HG03025 (cell line): Measurements from ENCODE around the gene RDH12.
"Not testable (repeated sequence)": the region's sequence is repeated elsewhere in the genome, so short reads cannot be mapped to it uniquely, and the experiment has no call there.

Source experiments
- ATAC-seq: cut with Tn5 transposase; IDR thresholded peaks from one replicate; pipeline ENCODE4 v1.9.1; 2021; ENCODE audit warnings: mild to moderate bottlenecking, moderate library complexity; ENCODE audit not compliant: unreplicated experiment, low FRiP score

RDH12 gene

DNA sequence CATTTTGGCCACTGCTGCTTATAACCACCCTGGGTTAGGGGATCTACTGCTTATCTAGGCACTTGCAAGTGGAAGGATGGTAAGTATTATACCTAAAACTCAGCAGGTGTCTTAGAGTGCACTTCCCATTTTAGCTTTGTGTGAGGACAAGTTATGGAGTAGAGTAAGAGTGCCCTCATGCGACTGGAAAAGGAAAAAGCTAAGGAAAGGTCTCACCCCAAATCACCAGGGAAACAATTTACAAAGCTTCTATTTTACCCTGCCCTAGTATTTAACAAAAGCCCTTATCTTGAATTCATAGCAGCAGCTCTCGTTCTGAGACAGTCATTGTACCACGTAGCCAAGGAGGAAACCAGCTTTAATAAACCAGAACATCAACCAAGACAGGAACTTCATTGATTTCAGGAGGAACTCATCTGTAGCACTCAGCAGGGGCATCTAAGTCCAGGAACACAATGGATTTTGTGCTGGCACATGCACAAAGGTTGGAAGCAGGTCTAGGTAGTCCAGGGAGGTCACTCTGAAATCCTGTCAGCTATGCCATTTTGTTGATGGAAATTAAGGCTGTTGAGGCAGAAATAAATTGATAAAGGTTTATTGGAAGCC, 2.9 kb downstream of the RDH12 start:
- ATAC-seq = no peak

DNA sequence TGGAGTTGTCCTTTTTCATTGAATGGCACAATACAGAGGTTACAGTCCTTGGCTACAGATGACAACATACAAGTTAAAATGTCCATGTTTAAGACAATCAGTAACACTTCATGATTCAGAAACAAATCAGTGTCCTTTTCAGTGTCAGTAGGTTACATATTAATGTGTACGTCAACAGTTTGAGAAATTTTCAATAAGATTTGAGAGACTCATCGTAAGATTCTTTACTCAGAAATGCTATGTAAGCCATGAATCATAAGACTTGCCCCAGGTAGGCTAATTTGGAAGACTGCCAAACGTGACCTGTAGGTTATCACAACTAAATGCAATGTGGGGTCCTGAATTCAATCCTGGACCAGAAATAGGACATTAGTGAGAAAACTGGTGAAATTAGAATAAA, 3.5 kb downstream of the RDH12 start:
- ATAC-seq = no peak

- ATAC-seq = not testable (repeated sequence)
Observed at GRCh38 chr14:67709346-67709745, 7.7 kb downstream of the RDH12 start.

GRCh38 chr14:67709796-67710195, 8.1 kb downstream of the RDH12 start:
- not testable (repeated sequence) for ATAC-seq

DNA sequence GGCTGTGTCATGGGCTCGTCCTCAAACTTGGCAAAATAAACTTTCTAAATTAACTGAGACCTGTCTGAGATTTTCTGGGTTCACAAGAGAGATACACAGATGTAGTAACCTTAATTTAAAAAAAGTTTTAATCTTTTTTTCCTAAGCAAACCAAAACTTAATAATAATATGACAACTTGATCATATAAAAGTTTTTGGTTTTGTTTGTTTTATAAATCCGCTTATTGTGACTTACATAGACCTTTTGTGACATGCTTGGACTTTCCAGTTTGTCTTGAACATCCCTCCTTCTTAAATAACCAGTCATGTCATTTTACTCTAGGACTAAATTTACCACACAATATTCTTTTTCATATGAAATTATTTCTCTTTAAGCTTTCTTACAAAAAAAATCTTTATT, 8.5 kb downstream of the RDH12 start:
- no peak for ATAC-seq

DNA sequence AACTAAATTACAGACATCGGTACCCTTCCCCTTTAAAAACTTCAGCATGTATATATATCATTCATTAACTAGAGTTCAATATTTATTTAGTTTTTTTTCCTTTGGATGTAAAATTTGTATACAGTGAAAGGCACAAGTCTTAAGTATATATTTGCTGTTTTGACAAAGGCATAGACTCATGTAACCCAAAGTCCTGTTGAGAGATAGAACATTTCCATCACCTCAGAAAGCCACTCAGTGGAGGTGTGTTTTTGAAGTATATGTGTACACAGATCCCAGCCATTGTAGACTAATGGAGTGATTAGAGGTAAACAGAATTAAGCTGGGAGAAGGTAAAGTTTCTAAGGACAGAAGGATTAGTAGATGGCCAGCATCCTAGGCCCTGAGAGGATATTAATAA, 15.4 kb downstream of the RDH12 start:
- no peak for ATAC-seq

DNA sequence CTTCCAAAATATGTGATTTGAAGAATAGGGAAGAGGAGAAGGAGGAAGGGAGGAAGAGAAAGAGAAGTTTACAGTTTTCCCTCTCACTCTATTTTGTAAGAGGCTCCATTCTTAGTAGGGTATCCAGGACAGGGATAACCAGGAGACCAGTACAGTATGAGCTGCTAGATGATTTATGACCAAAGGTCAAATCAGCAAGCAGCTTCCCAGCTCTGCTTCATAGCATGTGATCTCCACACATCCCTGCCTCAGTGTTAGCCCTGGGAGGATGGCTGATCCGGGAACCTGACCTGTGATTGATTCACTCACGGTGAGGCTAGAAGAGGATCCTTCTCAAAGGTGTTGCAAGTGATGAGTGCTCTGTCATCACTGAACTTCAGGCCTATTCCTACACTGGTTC, 16.6 kb downstream of the RDH12 start:
- no peak for ATAC-seq

GRCh38 chr14:67719385-67719784, 17.7 kb downstream of the RDH12 start:
- not testable (repeated sequence) for ATAC-seq

- no peak for ATAC-seq
Observed at GRCh38 chr14:67719866-67720265, 18.2 kb downstream of the RDH12 start.

- no peak for ATAC-seq
Observed at GRCh38 chr14:67721875-67722274, 20.2 kb downstream of the RDH12 start.

DNA sequence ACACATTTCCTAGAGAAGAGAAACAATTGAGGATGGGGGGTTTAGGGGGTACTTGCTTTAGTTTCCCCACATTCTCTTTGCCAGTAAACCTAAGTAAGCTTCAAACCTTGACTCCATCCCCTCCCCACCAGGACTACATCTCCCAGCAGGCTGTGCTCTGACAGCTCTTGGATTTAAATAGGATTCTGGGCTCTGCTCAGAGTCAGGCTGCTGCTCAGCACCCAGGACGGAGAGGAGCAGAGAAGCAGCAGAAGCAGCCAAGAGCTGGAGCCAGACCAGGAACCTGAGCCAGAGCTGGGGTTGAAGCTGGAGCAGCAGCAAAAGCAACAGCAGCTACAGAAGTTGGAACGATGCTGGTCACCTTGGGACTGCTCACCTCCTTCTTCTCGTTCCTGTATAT, 20.6 kb downstream of the RDH12 start:
- ATAC-seq = no peak

DNA sequence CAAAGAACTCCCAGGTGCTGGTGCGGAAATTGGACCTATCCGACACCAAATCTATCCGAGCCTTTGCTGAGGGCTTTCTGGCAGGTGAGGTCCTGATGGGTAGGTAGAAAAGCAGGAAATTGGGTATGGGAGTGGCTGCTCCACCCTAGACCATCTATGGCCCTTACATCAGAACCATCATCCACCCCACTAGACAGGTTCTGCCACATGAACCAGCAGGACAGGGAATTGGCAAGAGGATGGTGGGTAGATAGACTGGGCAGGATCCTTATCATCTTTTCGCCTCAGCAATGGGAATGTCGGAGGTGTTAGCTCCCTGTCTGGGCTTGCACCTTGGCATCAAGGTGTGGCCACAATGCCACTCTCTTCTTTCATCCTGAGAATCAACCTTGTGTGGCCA, 23.5 kb downstream of the RDH12 start:
- no peak for ATAC-seq

- no peak for ATAC-seq
Observed at GRCh38 chr14:67727361-67727760, 25.7 kb downstream of the RDH12 start.

GRCh38 chr14:67728258-67728657, 26.6 kb downstream of the RDH12 start:
- ATAC-seq = no peak

DNA sequence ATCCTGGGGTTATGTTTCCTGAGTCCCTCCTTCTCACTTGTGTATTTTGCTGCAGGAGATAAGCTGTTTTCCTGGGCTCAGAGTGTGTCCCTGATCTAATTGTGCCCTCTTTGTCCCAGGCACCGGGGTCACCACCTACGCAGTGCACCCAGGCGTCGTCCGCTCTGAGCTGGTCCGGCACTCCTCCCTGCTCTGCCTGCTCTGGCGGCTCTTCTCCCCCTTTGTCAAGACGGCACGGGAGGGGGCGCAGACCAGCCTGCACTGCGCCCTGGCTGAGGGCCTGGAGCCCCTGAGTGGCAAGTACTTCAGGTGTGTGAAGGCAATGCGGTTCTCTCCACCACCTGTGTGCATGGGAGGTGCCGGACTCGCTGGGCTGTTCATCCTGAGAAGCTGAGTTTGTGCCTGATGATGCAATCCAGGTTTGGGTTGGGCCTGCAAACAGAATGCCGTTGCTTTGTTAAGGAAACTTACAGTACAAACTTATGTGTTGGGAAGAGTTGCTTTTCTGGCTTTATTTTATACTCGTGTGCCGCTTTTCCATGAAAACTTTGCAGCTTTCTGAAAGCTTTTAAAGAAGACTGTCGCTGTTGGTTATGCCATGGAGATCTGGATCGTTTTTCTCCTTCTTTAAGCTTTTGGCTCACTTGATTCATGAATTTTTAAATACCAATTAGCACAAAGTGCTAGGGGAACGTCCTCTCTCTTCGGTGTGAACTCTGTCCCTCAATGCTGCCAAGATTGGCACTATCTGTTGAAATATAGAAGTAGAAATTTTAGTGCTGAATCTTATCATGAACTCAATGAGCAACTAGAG, 27.6 kb downstream of the RDH12 start:
- ATAC-seq = no peak

GRCh38 chr14:67733616-67734015, 31.9 kb downstream of the RDH12 start:
- ATAC-seq = no peak

GRCh38 chr14:67734675-67735074, 33.0 kb downstream of the RDH12 start:
- ATAC-seq = no peak

DNA sequence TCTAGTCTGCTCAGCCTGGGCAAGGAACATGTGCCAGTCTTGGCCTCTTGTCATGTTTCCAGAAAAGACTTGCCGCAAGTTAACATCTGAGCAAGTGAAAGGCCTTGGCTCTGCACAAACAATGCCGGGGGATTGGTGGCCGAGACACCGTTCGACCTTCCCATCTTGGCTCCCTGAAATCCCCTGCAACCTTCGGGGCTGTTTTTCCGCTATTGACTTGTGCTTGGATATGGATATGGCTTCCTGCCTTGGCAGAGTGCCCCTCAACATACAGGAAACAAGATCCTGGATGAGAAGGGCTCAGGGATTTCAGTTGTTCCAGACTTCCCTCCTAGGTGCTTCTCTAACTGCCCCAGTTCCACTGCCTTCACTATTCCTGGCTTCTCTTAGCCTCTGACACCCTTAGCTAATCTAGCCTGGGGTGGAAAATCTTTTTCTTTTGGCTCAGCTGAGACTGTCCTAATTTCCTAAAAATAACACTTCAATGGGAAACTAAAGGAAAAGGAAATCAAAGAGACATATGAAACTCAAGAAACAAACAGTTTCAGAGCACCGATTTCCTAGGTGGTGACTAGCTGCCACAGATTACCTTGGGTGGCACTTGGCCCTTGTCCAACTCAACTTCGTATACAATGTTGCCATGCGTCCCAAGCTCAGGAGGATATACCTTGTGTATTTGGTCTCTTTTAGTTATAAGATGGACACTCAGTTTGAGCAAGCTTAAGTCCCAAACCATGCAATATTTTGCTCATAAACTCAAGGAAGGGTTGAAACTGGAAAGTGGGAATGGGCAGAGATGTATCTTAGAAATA, 33.9 kb downstream of the RDH12 start:
- no peak for ATAC-seq

- no peak for ATAC-seq
Observed at GRCh38 chr14:67736771-67737170, 35.1 kb downstream of the RDH12 start.

DNA sequence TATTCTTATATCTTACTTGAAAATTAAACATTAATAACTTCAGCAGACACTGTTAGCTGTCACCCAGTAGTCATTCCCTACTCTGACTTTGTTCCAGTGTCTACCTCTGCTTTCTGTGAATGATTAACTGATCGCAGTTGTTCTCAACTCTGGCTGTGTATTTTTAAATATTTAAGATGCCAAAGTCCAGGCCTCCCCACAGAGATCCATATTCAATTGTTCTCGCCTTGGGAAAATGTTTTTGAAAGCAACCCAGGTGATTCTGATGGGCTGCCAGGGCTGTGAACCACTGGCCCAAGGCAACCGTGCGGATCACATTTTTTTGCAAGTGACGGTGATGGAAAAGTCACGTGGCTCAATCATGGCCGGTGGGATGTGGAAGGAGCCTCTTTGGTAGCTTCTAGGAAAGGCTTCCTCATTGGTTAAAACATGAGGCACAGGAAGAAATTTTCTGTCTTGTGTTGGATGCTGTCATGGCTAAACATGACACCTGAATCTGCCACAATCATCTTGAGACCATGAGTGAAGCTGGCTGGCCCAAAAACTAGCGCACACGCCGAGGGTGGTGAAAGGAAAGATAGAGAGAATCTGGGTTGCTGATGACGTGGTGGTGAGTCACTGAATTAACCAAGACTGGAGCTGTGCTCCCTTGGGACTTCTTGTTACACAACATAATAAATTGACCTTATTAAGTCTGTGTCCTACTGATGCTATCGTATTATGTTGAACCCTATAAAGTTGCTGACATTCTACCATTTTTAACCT, 37.2 kb downstream of the RDH12 start:
- ATAC-seq = no peak

- no peak for ATAC-seq
Observed at GRCh38 chr14:67744046-67744445, 42.4 kb downstream of the RDH12 start.
